K562 (cell line): ENCODE results near the gene C1orf122. TPM values are rescaled to one million over a fixed set of nuclear protein-coding genes. Genes with fewer than 3 reads are reported as not detected.

ENCODE experiments used
- CBX5 ChIP-seq: IDR thresholded peaks from 2 replicates; pipeline ENCODE4 v1.6.1; 2014; ENCODE audit warnings: low read depth, borderline replicate concordance
- CEBPG ChIP-seq, 3 experiments: fragments of 200-800 bp in 1 of 3; sonication (Bioruptor generic) in 1 of 3; sonication (generic) in 1 of 3; formaldehyde crosslinking in 1 of 3; IDR thresholded peaks in 2 of 3; conservative IDR thresholded peaks in 1 of 3; 2 replicates each; pipeline versions ENCODE4 v1.6.1 to v1.8.0; 2016 to 2022; ENCODE audit warnings: missing compliant biosample characterization in 2 of 3, missing genetic modification characterization in 2 of 3, mild to moderate bottlenecking in 1 of 3, missing genetic modification reagents in 1 of 3
- GABPB1 ChIP-seq: sonication (generic); formaldehyde crosslinking; IDR thresholded peaks from 2 replicates; pipeline ENCODE4 v1.8.0; 2022; ENCODE audit warnings: mild to moderate bottlenecking, missing genetic modification reagents
- MCM3 ChIP-seq: fragments of 450-650 bp; IDR thresholded peaks from 2 replicates; pipeline ENCODE4 v1.6.1; 2016
- MEF2A ChIP-seq: IDR thresholded peaks from 2 replicates; pipeline ENCODE4 v1.6.1; 2011; ENCODE audit warnings: low read depth, mild to moderate bottlenecking, low read length, moderate library complexity; ENCODE audit not compliant: control insufficient read depth
- MYBL2 ChIP-seq, 2 experiments: fragments of 450-650 bp in 1 of 2; sonication (generic) in 1 of 2; formaldehyde crosslinking in 1 of 2; IDR thresholded peaks; 2 replicates each; pipeline versions ENCODE4 v1.6.1 to v1.8.1; 2017 to 2022; ENCODE audit warnings: borderline replicate concordance in 1 of 2, inconsistent platforms in 1 of 2, low read depth in 1 of 2, mild to moderate bottlenecking in 1 of 2, missing genetic modification reagents in 1 of 2, moderate library complexity in 1 of 2
- SOX6 ChIP-seq: fragments of 450-650 bp; IDR thresholded peaks from 2 replicates; pipeline ENCODE4 v1.6.1; 2014; ENCODE audit warnings: mild to moderate bottlenecking
- ZNF197 ChIP-seq: fragments of 200-800 bp; sonication (Bioruptor generic); IDR thresholded peaks from 2 replicates; pipeline ENCODE4 v1.6.1; 2016; ENCODE audit warnings: low read depth, missing genetic modification characterization, missing compliant biosample characterization
- ZNF263 ChIP-seq: sonication (generic); formaldehyde crosslinking; IDR thresholded peaks from 2 replicates; pipeline ENCODE4 v1.8.0; 2022; ENCODE audit warnings: mild to moderate bottlenecking, missing genetic modification reagents, borderline replicate concordance
- ZNF696 ChIP-seq: fragments of 250-450 bp; sonication (Bioruptor Pico); conservative IDR thresholded peaks from 2 replicates; pipeline ENCODE4 v1.4.0; 2020; ENCODE audit warnings: mild to moderate bottlenecking, moderate library complexity
- ZNF766 ChIP-seq: fragments of 200-800 bp; sonication (Bioruptor generic); conservative IDR thresholded peaks from 2 replicates; pipeline ENCODE4 v1.6.1; 2016; ENCODE audit warnings: missing genetic modification characterization, missing compliant biosample characterization
- polyA plus RNA-seq, 8 experiments: library from polyadenylated mRNA; depleted of rRNA in 4 of 8; stranded (reverse) in 5 of 8; unstranded in 3 of 8; fragments of >200 nt; fragmentation: Nextera tagmentation in 2 of 8; fragmentation: Illumina TruSeq in 1 of 8; extraction: Ambion mirVana in 2 of 8; extraction: Trizol in 1 of 8; gene quantifications; 2 replicates each; pipeline versions ENCODE4 v1.2.1 to v1.2.3, GENCODE V29; 2011 to 2014; ENCODE audit warnings: inconsistent platforms in 1 of 8, missing spikeins in 1 of 8
- total RNA-seq, 7 experiments: library from RNA; depleted of rRNA in 6 of 7; stranded (reverse); fragments of >200 nt in 6 of 7; fragmentation: Illumina TruSeq in 2 of 7; extraction: Trizol in 2 of 7; gene quantifications; 2 replicates each; pipeline versions ENCODE4 v1.2.1 to v1.2.3, GENCODE V29; 2011 to 2021; ENCODE audit warnings: low replicate concordance in 1 of 7
- TF ChIP-seq, protein P1 (sequence below): sonication (generic); formaldehyde crosslinking; IDR thresholded peaks from 2 replicates; pipeline ENCODE4 v1.8.0; 2022; ENCODE audit warnings: missing genetic modification reagents, mild to moderate bottlenecking, borderline replicate concordance
- TF ChIP-seq, protein P2 (sequence below): fragments of 450-650 bp; formaldehyde crosslinking; IDR thresholded peaks from 2 replicates; pipeline ENCODE4 v1.4.0; 2022; ENCODE audit warnings: missing genetic modification characterization
- TF ChIP-seq, protein P3 (sequence below): fragments of 250-450 bp; sonication (Bioruptor Pico); IDR thresholded peaks from 2 replicates; pipeline ENCODE4 v1.9.0; 2021; ENCODE audit warnings: mild to moderate bottlenecking, inconsistent platforms
- TF ChIP-seq, protein P4 (sequence below): sonication (generic); formaldehyde crosslinking; IDR thresholded peaks from 2 replicates; pipeline ENCODE4 v1.8.1; 2023; ENCODE audit warnings: mild to moderate bottlenecking, missing genetic modification reagents
- TF ChIP-seq, protein P5 (sequence below), 2 experiments: IDR thresholded peaks in 1 of 2; conservative IDR thresholded peaks in 1 of 2; 2 replicates each; pipeline ENCODE4 v1.6.1; 2016; ENCODE audit warnings: low read depth in 2 of 2, mild to moderate bottlenecking in 1 of 2, missing compliant biosample characterization in 1 of 2, missing genetic modification characterization in 1 of 2, moderate library complexity in 1 of 2

The C1orf122 gene
- total and polyA plus RNA-seq, 9 of the 15 experiments (the other 6 are each of a cell fraction or from before 2014, with no cell fraction given), result 3.6 to 70.9 (median 17.3) TPM

DNA sequence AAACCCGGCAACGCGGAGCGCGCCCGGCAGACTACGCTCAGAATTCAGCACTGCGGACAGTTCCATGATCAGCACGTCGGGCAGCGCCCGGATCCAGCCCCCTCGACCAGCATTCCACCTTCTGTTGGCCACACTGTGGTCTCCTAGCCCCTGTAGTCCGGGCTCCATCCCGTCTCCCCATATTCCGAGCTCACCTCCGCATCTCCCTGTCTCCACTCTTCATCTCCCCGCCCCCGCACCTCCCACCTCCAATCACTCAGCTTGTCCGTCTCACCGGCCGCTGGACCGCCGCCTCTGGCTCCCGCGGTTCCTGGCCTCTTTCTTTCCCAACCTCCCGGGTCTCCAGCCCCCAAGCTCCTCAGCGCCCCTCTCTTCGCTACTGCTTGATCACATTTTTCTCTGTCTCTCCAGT is 43.2 kb upstream of the C1orf122 start (continued):
- no peak for TF ChIP-seq MCM3
- 0 out of 2 replicates have a peak, but pooled peaks have one; percentile 14 for TF ChIP-seq MEF2A
- no peak for TF ChIP-seq SOX6
- TF ChIP-seq GABPB1 (CRISPR knock-in tag), result peak; percentile 90
- TF ChIP-seq, protein P1, sequence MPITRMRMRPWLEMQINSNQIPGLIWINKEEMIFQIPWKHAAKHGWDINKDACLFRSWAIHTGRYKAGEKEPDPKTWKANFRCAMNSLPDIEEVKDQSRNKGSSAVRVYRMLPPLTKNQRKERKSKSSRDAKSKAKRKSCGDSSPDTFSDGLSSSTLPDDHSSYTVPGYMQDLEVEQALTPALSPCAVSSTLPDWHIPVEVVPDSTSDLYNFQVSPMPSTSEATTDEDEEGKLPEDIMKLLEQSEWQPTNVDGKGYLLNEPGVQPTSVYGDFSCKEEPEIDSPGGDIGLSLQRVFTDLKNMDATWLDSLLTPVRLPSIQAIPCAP (CRISPR knock-in tag), result peak; percentile 99
- TF ChIP-seq, protein P2, sequence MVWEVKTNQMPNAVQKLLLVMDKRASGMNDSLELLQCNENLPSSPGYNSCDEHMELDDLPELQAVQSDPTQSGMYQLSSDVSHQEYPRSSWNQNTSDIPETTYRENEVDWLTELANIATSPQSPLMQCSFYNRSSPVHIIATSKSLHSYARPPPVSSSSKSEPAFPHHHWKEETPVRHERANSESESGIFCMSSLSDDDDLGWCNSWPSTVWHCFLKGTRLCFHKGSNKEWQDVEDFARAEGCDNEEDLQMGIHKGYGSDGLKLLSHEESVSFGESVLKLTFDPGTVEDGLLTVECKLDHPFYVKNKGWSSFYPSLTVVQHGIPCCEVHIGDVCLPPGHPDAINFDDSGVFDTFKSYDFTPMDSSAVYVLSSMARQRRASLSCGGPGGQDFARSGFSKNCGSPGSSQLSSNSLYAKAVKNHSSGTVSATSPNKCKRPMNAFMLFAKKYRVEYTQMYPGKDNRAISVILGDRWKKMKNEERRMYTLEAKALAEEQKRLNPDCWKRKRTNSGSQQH, result peak; percentile 84
- no peak for TF ChIP-seq ZNF696
- TF ChIP-seq CEBPG (CRISPR knock-in tag; IDR thresholded peaks at IDR 0.05), result peak; percentile 62; the same call in 1 of the 2 replicates
- TF ChIP-seq CEBPG (tag; conservative IDR thresholded peaks at IDR 0.05 in 1 of 2, IDR thresholded peaks at IDR 0.05 in 1 of 2), result no peak
- TF ChIP-seq ZNF197 (CRISPR knock-in tag), result peak; percentile 93
- peak; percentile 98 for TF ChIP-seq ZNF766 (CRISPR knock-in tag)
- no peak for TF ChIP-seq MYBL2 (IDR thresholded peaks at IDR 0.05; ENCODE audit: low read depth)
- peak; percentile 82; the same call in 1 of the 2 replicates for TF ChIP-seq MYBL2 (CRISPR knock-in tag; IDR thresholded peaks at IDR 0.05; ENCODE audit: borderline replicate concordance)
- no peak for TF ChIP-seq CBX5
- TF ChIP-seq, protein P3, sequence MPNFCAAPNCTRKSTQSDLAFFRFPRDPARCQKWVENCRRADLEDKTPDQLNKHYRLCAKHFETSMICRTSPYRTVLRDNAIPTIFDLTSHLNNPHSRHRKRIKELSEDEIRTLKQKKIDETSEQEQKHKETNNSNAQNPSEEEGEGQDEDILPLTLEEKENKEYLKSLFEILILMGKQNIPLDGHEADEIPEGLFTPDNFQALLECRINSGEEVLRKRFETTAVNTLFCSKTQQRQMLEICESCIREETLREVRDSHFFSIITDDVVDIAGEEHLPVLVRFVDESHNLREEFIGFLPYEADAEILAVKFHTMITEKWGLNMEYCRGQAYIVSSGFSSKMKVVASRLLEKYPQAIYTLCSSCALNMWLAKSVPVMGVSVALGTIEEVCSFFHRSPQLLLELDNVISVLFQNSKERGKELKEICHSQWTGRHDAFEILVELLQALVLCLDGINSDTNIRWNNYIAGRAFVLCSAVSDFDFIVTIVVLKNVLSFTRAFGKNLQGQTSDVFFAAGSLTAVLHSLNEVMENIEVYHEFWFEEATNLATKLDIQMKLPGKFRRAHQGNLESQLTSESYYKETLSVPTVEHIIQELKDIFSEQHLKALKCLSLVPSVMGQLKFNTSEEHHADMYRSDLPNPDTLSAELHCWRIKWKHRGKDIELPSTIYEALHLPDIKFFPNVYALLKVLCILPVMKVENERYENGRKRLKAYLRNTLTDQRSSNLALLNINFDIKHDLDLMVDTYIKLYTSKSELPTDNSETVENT, result no peak
- TF ChIP-seq, protein P4, sequence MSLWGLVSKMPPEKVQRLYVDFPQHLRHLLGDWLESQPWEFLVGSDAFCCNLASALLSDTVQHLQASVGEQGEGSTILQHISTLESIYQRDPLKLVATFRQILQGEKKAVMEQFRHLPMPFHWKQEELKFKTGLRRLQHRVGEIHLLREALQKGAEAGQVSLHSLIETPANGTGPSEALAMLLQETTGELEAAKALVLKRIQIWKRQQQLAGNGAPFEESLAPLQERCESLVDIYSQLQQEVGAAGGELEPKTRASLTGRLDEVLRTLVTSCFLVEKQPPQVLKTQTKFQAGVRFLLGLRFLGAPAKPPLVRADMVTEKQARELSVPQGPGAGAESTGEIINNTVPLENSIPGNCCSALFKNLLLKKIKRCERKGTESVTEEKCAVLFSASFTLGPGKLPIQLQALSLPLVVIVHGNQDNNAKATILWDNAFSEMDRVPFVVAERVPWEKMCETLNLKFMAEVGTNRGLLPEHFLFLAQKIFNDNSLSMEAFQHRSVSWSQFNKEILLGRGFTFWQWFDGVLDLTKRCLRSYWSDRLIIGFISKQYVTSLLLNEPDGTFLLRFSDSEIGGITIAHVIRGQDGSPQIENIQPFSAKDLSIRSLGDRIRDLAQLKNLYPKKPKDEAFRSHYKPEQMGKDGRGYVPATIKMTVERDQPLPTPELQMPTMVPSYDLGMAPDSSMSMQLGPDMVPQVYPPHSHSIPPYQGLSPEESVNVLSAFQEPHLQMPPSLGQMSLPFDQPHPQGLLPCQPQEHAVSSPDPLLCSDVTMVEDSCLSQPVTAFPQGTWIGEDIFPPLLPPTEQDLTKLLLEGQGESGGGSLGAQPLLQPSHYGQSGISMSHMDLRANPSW (CRISPR knock-in tag), result peak; percentile 68; the same call in 1 of the 2 replicates
- TF ChIP-seq ZNF263 (CRISPR knock-in tag), result peak; percentile 93
- TF ChIP-seq, protein P5, sequence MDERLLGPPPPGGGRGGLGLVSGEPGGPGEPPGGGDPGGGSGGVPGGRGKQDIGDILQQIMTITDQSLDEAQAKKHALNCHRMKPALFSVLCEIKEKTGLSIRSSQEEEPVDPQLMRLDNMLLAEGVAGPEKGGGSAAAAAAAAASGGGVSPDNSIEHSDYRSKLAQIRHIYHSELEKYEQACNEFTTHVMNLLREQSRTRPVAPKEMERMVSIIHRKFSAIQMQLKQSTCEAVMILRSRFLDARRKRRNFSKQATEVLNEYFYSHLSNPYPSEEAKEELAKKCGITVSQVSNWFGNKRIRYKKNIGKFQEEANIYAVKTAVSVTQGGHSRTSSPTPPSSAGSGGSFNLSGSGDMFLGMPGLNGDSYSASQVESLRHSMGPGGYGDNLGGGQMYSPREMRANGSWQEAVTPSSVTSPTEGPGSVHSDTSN (CRISPR knock-in tag; IDR thresholded peaks at IDR 0.05; ENCODE audit: low read depth), result peak; percentile 81
- TF ChIP-seq, protein P5 (tag; conservative IDR thresholded peaks at IDR 0.05; ENCODE audit: low read depth), result 0 out of 2 replicates have a peak, but pooled peaks have one; percentile 8
